Hepatocyte (in vitro differentiated cells): ENCODE data around the gene RUNX1. TPM values are rescaled to one million over a fixed set of nuclear protein-coding genes. Genes with fewer than 3 reads are reported as not detected.
A peak's percentile ranks its signal among the peaks of the same experiment; 100 is the strongest.

Experiments
- DNase-seq: peaks from one replicate; pipeline ENCODE4 v3.0.0-alpha.2; 2016; ENCODE audit warnings: low spot score
- H2AFZ ChIP-seq: fragments of 200-600 bp; sonication (generic); 2 replicates; pipeline ENCODE4 v1.6.0; 2016; ENCODE audit warnings: antibody characterized with exemption, mild to moderate bottlenecking
- H3K27ac ChIP-seq: fragments of 200-600 bp; sonication (generic); 2 replicates; pipeline ENCODE4 v1.5.1; 2016; ENCODE audit warnings: mild to moderate bottlenecking
- H3K27me3 ChIP-seq: fragments of 200-600 bp; sonication (generic); 2 replicates; pipeline ENCODE4 v1.6.1; 2016
- H3K36me3 ChIP-seq: fragments of 200-600 bp; sonication (generic); replicated peaks from 2 replicates; pipeline ENCODE4 v1.5.1; 2016; ENCODE audit warnings: low read depth; ENCODE audit not compliant: insufficient read depth
- H3K4me1 ChIP-seq: fragments of 200-600 bp; sonication (generic); 2 replicates; pipeline ENCODE4 v1.5.1; 2016; ENCODE audit warnings: mild to moderate bottlenecking, moderate library complexity; ENCODE audit not compliant: insufficient read depth
- H3K4me2 ChIP-seq: fragments of 200-600 bp; sonication (generic); 2 replicates; pipeline ENCODE4 v1.6.0; 2016
- H3K4me3 ChIP-seq: fragments of 200-600 bp; sonication (generic); 2 replicates; pipeline ENCODE4 v1.5.1; 2016; ENCODE audit warnings: mild to moderate bottlenecking
- H3K79me2 ChIP-seq: fragments of 200-600 bp; sonication (generic); 2 replicates; pipeline ENCODE4 v1.6.0; 2017; ENCODE audit warnings: mild to moderate bottlenecking
- H3K9me2 ChIP-seq: fragments of 200-600 bp; sonication (generic); replicated peaks from 2 replicates; pipeline ENCODE4 v1.6.0; 2017; ENCODE audit warnings: mild to moderate bottlenecking; ENCODE audit not compliant: insufficient read depth
- H3K9me3 ChIP-seq: fragments of 200-600 bp; sonication (generic); 2 replicates; pipeline ENCODE4 v1.5.1; 2016; ENCODE audit warnings: low read depth, mild to moderate bottlenecking
- H4K20me1 ChIP-seq: fragments of 200-600 bp; sonication (generic); 2 replicates; pipeline ENCODE4 v1.6.0; 2016; ENCODE audit warnings: mild to moderate bottlenecking; ENCODE audit not compliant: insufficient read depth, poor library complexity, severe bottlenecking
- EZH2 ChIP-seq: fragments of 200-600 bp; sonication (generic); IDR thresholded peaks from 2 replicates; pipeline ENCODE4 v1.6.1; 2016; ENCODE audit warnings: antibody characterized with exemption, mild to moderate bottlenecking, borderline replicate concordance
- EZH2phosphoT487 ChIP-seq: fragments of 200-600 bp; sonication (generic); IDR thresholded peaks from one replicate; pipeline ENCODE4 v1.6.1; 2018; ENCODE audit warnings: antibody characterized with exemption, mild to moderate bottlenecking, low read depth, moderate library complexity; ENCODE audit not compliant: unreplicated experiment, severe bottlenecking
- WGBS: methylation state at CpG from one replicate; pipeline ENCODE4 v1.1.6; 2016; ENCODE audit warnings: low lambda C conversion rate; ENCODE audit errors: missing lambda C conversion rate; 5-methylcytosine and 5-hydroxymethylcytosine counted together
- polyA plus RNA-seq: library from polyadenylated mRNA; unstranded; fragments of >200 nt; fragmentation: Nextera tagmentation; extraction: Ambion mirVana; gene quantifications from 2 replicates; pipeline ENCODE4 v1.2.1, GENCODE V29; 2016
- total RNA-seq: library from RNA; depleted of rRNA; stranded (reverse); fragments of >200 nt; gene quantifications from 2 replicates; pipeline ENCODE4 v1.2.3, GENCODE V29; 2014
- TF ChIP-seq, protein P1 (sequence below): fragments of 200-600 bp; sonication (generic); IDR thresholded peaks from 2 replicates; pipeline ENCODE4 v1.5.1; 2016; ENCODE audit warnings: antibody characterized with exemption, mild to moderate bottlenecking; ENCODE audit not compliant: poor library complexity

RUNX1 gene
- total and polyA plus RNA-seq, 2 experiments from 2014 or later = 8.5 to 10.9 TPM

DNA sequence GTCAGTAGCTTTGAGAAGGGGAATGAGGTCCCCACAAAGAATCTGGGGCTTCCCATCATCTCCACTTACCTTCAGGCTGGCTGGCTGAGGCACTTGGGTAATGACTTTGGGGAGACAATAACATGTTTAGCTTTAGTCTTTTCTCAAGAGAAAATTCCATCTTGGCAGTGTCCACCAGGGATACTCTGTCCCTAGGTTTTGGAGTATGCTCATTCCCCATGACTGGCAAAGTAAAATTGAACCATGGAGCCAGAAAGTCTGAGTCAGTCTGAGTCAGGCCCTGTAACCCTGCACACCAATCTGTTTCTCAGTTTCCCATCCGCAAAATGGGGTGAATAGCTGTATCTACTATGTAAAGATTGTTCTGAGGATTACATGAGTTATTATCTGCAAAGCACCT is 28.2 kb downstream of the RUNX1 start:
- Histone ChIP-seq H3K27ac (no peak overlapping the region), H3K4me3 (no peak overlapping the region), H3K36me3 (no peaks in the 10 kb centered on the region), H3K4me2 (no peak overlapping the region), H3K27me3 (no peaks in the 10 kb centered on the region), H3K79me2 (no peaks in the 10 kb centered on the region), H4K20me1 (no peaks in the 10 kb centered on the region), H3K9me2 (no peaks in the 10 kb centered on the region), H3K9me3 (no peaks in the 10 kb centered on the region), H3K4me1 (peaks cover 18% of the 10 kb centered on the region), H2AFZ (no peak overlapping the region)
- no peak for DNase-seq
- TF ChIP-seq, protein P1, sequence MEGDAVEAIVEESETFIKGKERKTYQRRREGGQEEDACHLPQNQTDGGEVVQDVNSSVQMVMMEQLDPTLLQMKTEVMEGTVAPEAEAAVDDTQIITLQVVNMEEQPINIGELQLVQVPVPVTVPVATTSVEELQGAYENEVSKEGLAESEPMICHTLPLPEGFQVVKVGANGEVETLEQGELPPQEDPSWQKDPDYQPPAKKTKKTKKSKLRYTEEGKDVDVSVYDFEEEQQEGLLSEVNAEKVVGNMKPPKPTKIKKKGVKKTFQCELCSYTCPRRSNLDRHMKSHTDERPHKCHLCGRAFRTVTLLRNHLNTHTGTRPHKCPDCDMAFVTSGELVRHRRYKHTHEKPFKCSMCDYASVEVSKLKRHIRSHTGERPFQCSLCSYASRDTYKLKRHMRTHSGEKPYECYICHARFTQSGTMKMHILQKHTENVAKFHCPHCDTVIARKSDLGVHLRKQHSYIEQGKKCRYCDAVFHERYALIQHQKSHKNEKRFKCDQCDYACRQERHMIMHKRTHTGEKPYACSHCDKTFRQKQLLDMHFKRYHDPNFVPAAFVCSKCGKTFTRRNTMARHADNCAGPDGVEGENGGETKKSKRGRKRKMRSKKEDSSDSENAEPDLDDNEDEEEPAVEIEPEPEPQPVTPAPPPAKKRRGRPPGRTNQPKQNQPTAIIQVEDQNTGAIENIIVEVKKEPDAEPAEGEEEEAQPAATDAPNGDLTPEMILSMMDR = no peak
- TF ChIP-seq EZH2 (no peak), EZH2phosphoT487 (no peak)
- WGBS = 95% methylated on average over 1 of the region's 1 CpG

DNA sequence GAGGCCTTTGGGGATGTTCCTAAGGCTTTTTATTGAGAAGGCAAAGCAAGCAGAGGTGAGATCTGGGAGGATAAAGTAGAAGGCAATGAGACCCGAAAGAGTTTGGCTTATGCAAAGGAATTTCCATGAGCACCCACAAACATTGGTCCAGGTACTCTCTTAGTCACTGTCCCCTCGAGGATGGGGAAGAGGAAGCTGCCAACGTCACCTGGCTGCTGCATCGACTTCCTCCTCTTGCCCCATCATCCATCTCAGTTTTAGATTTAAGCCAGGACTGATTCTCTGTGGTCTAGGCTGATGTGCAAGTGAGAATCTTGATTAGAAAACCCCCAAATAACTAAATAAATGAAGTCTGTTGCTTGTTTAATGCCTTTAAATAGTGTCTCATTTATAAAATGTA is 28.7 kb downstream of the RUNX1 start:
- Histone ChIP-seq H3K9me2 (no peaks in the 10 kb centered on the region), H2AFZ (no peak overlapping the region), H3K4me2 (no peak overlapping the region), H3K4me1 (peaks cover 18% of the 10 kb centered on the region), H4K20me1 (no peaks in the 10 kb centered on the region), H3K79me2 (no peaks in the 10 kb centered on the region), H3K36me3 (no peaks in the 10 kb centered on the region), H3K27me3 (no peaks in the 10 kb centered on the region), H3K9me3 (no peaks in the 10 kb centered on the region), H3K4me3 (no peak overlapping the region), H3K27ac (no peak overlapping the region)
- no peak for DNase-seq
- WGBS = 93% methylated on average over 4 of the region's 4 CpGs
- TF ChIP-seq EZH2 = no peak
- TF ChIP-seq, protein P1 = no peak
- TF ChIP-seq EZH2phosphoT487 = no peak

DNA sequence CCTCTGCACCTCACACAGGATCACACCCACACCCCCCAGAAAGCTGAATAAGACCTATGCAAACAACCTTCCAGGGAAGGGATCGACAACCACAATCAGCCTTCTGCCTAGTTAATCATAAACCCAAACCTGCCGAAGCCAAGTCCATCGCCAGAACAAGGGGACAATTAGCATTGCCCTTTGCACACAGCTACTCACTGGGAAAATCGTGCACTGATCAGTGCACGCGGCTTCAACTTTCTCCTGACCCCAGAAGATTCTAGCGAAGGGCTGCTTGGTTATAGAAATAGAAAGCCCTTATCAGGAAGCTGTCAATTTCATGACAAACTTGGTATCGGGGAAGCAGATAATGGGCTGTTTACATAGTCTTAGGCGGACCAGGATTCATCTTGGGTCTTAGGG is 29.5 kb downstream of the RUNX1 start:
- no peak overlapping the region for H2AFZ ChIP-seq
- peak; percentile 80 for DNase-seq
- WGBS = 37% methylated on average over 9 of the region's 9 CpGs
- no peaks in the 10 kb centered on the region for H3K9me2 ChIP-seq
- H3K9me3 ChIP-seq = no peaks in the 10 kb centered on the region
- TF ChIP-seq EZH2phosphoT487 (peak; percentile 56), EZH2 (no peak)
- TF ChIP-seq, protein P1 = no peak
- H3K79me2 ChIP-seq = no peaks in the 10 kb centered on the region
- no peak overlapping the region for H3K27ac ChIP-seq
- H3K4me3 ChIP-seq = no peak overlapping the region
- H3K36me3 ChIP-seq = no peaks in the 10 kb centered on the region
- H3K4me2 ChIP-seq = no peak overlapping the region
- no peaks in the 10 kb centered on the region for H3K27me3 ChIP-seq
- H4K20me1 ChIP-seq = no peaks in the 10 kb centered on the region
- H3K4me1 ChIP-seq = peaks cover 18% of the 10 kb centered on the region

DNA sequence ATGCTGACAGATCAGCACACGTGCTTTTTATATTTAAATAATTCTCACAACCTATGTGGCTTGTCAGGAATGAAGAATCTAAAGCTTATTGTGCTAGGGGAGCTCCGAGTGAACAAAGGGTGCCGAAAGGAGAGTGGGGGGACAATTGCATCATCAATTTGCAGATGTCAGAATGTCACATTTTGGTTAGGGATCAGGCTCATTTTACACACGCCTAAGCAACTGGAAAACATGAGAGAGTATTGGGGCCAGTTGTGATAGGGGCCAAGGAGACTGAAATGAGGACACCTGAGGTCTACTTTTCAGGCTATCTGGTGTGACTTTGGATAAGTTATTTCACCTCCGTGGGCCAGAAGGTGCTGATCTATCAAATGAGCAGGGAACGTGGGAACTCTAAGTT is 31.8 kb downstream of the RUNX1 start:
- no peaks in the 10 kb centered on the region for H3K36me3 ChIP-seq
- H3K79me2 ChIP-seq = no peaks in the 10 kb centered on the region
- DNase-seq = no peak
- no peaks in the 10 kb centered on the region for H4K20me1 ChIP-seq
- H3K27ac ChIP-seq = no peak overlapping the region
- no peak overlapping the region for H3K4me3 ChIP-seq
- no peak overlapping the region for H3K4me2 ChIP-seq
- no peak overlapping the region for H2AFZ ChIP-seq
- H3K27me3 ChIP-seq = no peaks in the 10 kb centered on the region
- no peaks in the 10 kb centered on the region for H3K9me3 ChIP-seq
- TF ChIP-seq, protein P1 = no peak
- TF ChIP-seq EZH2phosphoT487 (no peak), EZH2 (no peak)
- no peaks in the 10 kb centered on the region for H3K9me2 ChIP-seq
- 88% methylated on average over 6 of the region's 6 CpGs for WGBS
- peaks cover 16% of the 10 kb centered on the region for H3K4me1 ChIP-seq
